ENCODE data around the gene WDR82. TPM values are rescaled to one million over a fixed set of nuclear protein-coding genes. Genes with fewer than 3 reads are reported as not detected.

The WDR82 gene

GRCh38 chr3:52215351-52215750 is 63.1 kb downstream of the WDR82 start:
- Histone ChIP-seq H3K4me2 (ENCODE audit: low read length) (no peak overlapping the region), H3K9me3 (replicated peaks; ENCODE audit: low read length) (no peaks in the 10 kb centered on the region), H3K27me3 (ENCODE audit: control insufficient read depth, insufficient read depth, low read length) (no peaks in the 10 kb centered on the region), H3K4me1 (ENCODE audit: control insufficient read depth, insufficient read depth, low read length) (peaks cover 12% of the 10 kb centered on the region), H3K9ac (ENCODE audit: low read depth, low read length) (no peak overlapping the region), H3K36me3 (ENCODE audit: insufficient read depth, low read length) (peaks cover 48% of the 10 kb centered on the region), H3K4me3 (ENCODE audit: low read length) (no peak overlapping the region)

GRCh38 chr3:52213901-52214300 is 64.5 kb downstream of the WDR82 start:
- Histone ChIP-seq H3K9ac (ENCODE audit: low read depth, low read length) (no peak overlapping the region), H3K4me2 (ENCODE audit: low read length) (no peak overlapping the region), H3K36me3 (ENCODE audit: insufficient read depth, low read length) (peaks cover 59% of the 10 kb centered on the region), H3K4me1 (ENCODE audit: control insufficient read depth, insufficient read depth, low read length) (peaks cover 12% of the 10 kb centered on the region), H3K4me3 (ENCODE audit: low read length) (no peak overlapping the region), H3K27me3 (ENCODE audit: control insufficient read depth, insufficient read depth, low read length) (no peaks in the 10 kb centered on the region), H3K9me3 (replicated peaks; ENCODE audit: low read length) (no peaks in the 10 kb centered on the region)

- Histone ChIP-seq H3K9ac (ENCODE audit: low read depth, low read length) (no peak overlapping the region), H3K9me3 (replicated peaks; ENCODE audit: low read length) (no peaks in the 10 kb centered on the region), H3K4me3 (ENCODE audit: low read length) (no peak overlapping the region), H3K27me3 (ENCODE audit: control insufficient read depth, insufficient read depth, low read length) (no peaks in the 10 kb centered on the region), H3K4me2 (ENCODE audit: low read length) (no peak overlapping the region), H3K4me1 (ENCODE audit: control insufficient read depth, insufficient read depth, low read length) (peaks cover 12% of the 10 kb centered on the region), H3K36me3 (ENCODE audit: insufficient read depth, low read length) (peaks cover 68% of the 10 kb centered on the region)
Measured at GRCh38 chr3:52213005-52213404, 65.4 kb downstream of the WDR82 start.

- H3K27me3 ChIP-seq (ENCODE audit: control insufficient read depth, insufficient read depth, low read length), result no peaks in the 10 kb centered on the region
- peaks cover 81% of the 10 kb centered on the region for H3K36me3 ChIP-seq (ENCODE audit: insufficient read depth, low read length)
- no peak overlapping the region for H3K9ac ChIP-seq (ENCODE audit: low read depth, low read length)
- H3K4me1 ChIP-seq (ENCODE audit: control insufficient read depth, insufficient read depth, low read length), result peaks cover 2% of the 10 kb centered on the region
- H3K9me3 ChIP-seq (replicated peaks; ENCODE audit: low read length), result no peaks in the 10 kb centered on the region
- no peak overlapping the region for H3K4me2 ChIP-seq (ENCODE audit: low read length)
- H3K4me3 ChIP-seq (ENCODE audit: low read length), result no peak overlapping the region
Measured at GRCh38 chr3:52211268-52211891, 67.1 kb downstream of the WDR82 start.

- peaks cover 86% of the 10 kb centered on the region for H3K36me3 ChIP-seq (ENCODE audit: insufficient read depth, low read length)
- no peak overlapping the region for H3K4me2 ChIP-seq (ENCODE audit: low read length)
- H3K9me3 ChIP-seq (replicated peaks; ENCODE audit: low read length), result no peaks in the 10 kb centered on the region
- H3K4me1 ChIP-seq (ENCODE audit: control insufficient read depth, insufficient read depth, low read length), result no peaks in the 10 kb centered on the region
- H3K9ac ChIP-seq (ENCODE audit: low read depth, low read length), result no peak overlapping the region
- H3K4me3 ChIP-seq (ENCODE audit: low read length), result no peak overlapping the region
- H3K27me3 ChIP-seq (ENCODE audit: control insufficient read depth, insufficient read depth, low read length), result no peaks in the 10 kb centered on the region
Measured at GRCh38 chr3:52210550-52211046, 67.9 kb downstream of the WDR82 start.

GRCh38 chr3:52210037-52210436 is 68.4 kb downstream of the WDR82 start:
- H3K9me3 ChIP-seq (replicated peaks; ENCODE audit: low read length), result no peaks in the 10 kb centered on the region
- H3K27me3 ChIP-seq (ENCODE audit: control insufficient read depth, insufficient read depth, low read length), result no peaks in the 10 kb centered on the region
- H3K4me2 ChIP-seq (ENCODE audit: low read length), result no peak overlapping the region
- peaks cover 86% of the 10 kb centered on the region for H3K36me3 ChIP-seq (ENCODE audit: insufficient read depth, low read length)
- H3K4me1 ChIP-seq (ENCODE audit: control insufficient read depth, insufficient read depth, low read length), result no peaks in the 10 kb centered on the region
- H3K9ac ChIP-seq (ENCODE audit: low read depth, low read length), result no peak overlapping the region
- no peak overlapping the region for H3K4me3 ChIP-seq (ENCODE audit: low read length)

- Histone ChIP-seq H3K36me3 (ENCODE audit: insufficient read depth, low read length) (peaks cover 90% of the 10 kb centered on the region), H3K27me3 (ENCODE audit: control insufficient read depth, insufficient read depth, low read length) (no peaks in the 10 kb centered on the region), H3K4me3 (ENCODE audit: low read length) (no peak overlapping the region), H3K4me2 (ENCODE audit: low read length) (no peak overlapping the region), H3K9me3 (replicated peaks; ENCODE audit: low read length) (no peaks in the 10 kb centered on the region), H3K4me1 (ENCODE audit: control insufficient read depth, insufficient read depth, low read length) (no peaks in the 10 kb centered on the region), H3K9ac (ENCODE audit: low read depth, low read length) (no peak overlapping the region)
Measured at GRCh38 chr3:52208556-52208955, 69.9 kb downstream of the WDR82 start.

- no peaks in the 10 kb centered on the region for H3K9me3 ChIP-seq (replicated peaks; ENCODE audit: low read length)
- peaks cover 91% of the 10 kb centered on the region for H3K36me3 ChIP-seq (ENCODE audit: insufficient read depth, low read length)
- no peaks in the 10 kb centered on the region for H3K27me3 ChIP-seq (ENCODE audit: control insufficient read depth, insufficient read depth, low read length)
- H3K4me2 ChIP-seq (ENCODE audit: low read length), result no peak overlapping the region
- no peak overlapping the region for H3K4me3 ChIP-seq (ENCODE audit: low read length)
- no peak overlapping the region for H3K9ac ChIP-seq (ENCODE audit: low read depth, low read length)
- H3K4me1 ChIP-seq (ENCODE audit: control insufficient read depth, insufficient read depth, low read length), result no peaks in the 10 kb centered on the region
Measured at GRCh38 chr3:52205727-52206372, 72.6 kb downstream of the WDR82 start.

Small RNAs within 50 kb of the gene (small RNA-seq; reads per million reads assigned to genes)
- gene MIR135A1, result not detected
- gene MIRLET7G, result 550 reads per million, percentile 98 among the genes with 10 or more reads in this experiment

Measured in skeletal muscle satellite cell (primary cell).